GM19397 (cell line): ENCODE results near the gene FUZ.

Source experiments
- ATAC-seq: cut with Tn5 transposase; IDR thresholded peaks from one replicate; pipeline ENCODE4 v1.9.1; 2021; ENCODE audit warnings: mild to moderate bottlenecking, moderate library complexity; ENCODE audit not compliant: unreplicated experiment

Gene FUZ

DNA sequence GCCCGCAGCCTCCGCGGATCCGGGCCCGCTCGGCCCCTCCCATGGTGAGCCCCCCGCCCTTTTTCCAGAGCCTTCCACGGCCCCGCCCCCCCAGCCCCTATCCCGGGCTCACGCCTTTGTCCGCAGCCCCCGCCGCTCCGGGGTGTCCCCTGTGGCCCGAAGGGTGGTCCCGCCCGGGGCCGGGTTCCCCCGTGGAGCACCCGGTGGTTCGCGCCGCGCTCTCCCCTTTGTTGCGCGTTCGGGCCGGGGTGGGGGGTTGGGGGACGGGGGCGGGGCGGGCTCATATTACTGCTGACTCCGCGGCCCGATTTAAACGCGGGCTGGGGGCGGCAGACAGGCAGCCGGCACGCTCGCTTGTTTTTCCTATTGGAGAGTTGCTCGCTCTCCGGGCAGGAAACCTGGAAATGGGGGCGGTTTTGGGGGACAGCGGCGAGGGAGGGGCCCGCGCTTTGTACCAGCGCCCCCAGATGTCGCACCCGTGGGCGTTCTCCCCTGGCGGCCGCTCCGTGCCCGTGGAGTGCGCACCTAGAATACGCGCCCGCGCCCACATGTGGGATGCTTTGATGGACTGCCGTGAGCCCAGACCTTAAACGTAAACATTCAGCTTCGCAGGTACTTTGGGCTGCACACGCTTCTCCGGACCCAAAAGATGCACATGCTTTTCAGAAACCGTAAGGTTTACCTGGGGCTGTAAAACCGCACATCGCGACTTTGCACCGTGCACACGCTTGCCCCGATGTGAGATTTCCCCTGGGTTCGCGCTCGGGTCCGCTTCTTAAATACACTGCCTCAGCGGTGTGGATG, 38.6 kb upstream of the FUZ start:
- ATAC-seq: peak; percentile 13

DNA sequence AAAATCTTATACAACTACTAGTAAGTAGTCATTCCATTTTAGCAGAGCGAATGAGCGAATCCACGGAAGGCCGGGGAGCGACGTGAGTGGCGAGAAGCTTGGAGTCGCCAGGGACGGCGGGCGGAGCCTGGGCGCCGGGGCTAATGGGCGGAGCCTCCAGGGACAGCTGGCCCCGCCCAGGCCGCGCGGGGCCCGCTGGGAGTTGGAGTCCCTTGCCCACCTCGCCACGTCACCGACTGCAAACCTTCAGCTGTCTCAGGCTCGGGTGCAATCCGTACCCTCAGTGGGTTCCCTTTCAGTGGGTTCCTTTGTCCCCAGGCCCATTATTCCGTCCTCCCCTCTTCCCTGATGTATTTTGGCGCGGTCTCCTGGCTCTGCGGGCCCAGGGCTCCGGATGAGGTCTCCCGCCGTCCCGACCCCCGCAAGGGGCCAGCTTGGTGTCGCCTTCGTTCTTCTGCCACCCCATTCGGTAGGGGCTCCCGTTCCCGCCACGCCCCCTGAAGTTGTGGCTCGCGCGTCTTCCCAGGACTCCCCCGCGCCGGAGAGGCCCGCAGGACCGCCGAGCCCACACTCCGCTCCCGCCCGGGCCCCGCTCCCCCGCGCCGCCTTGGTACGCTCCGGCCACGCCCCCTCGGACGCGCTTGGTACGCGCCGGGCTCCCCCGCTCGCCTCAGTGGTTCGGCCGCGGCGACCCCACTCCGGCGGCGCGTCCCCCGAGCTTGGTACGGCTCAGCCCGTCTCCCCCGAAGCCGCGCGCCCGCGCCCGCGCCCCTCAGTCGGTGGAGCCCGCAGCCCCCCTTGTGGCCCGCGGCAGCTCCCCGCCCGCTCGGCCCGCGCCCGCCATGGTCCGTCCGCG, 37.6 kb upstream of the FUZ start, which contains the start of gene PTOV1:
TSS of gene PTOV1 (plus strand) at position 673 of the 856 bp plus-strand sequence.
- ATAC-seq: peak; percentile 73

DNA sequence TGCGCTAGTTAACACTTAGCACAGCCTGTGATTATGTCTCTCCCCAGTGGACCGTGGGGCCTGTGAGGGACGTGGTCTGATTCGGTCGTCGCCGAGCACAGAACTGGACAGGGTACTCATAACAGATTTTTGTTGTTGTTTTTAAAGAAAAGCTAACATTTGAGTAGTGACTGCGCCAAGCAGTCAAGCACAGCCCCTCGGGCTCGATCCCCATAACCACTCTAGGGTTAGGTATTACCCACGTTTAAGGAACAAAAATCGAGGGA, 37.1 kb upstream of the FUZ start:
- no peak for ATAC-seq

DNA sequence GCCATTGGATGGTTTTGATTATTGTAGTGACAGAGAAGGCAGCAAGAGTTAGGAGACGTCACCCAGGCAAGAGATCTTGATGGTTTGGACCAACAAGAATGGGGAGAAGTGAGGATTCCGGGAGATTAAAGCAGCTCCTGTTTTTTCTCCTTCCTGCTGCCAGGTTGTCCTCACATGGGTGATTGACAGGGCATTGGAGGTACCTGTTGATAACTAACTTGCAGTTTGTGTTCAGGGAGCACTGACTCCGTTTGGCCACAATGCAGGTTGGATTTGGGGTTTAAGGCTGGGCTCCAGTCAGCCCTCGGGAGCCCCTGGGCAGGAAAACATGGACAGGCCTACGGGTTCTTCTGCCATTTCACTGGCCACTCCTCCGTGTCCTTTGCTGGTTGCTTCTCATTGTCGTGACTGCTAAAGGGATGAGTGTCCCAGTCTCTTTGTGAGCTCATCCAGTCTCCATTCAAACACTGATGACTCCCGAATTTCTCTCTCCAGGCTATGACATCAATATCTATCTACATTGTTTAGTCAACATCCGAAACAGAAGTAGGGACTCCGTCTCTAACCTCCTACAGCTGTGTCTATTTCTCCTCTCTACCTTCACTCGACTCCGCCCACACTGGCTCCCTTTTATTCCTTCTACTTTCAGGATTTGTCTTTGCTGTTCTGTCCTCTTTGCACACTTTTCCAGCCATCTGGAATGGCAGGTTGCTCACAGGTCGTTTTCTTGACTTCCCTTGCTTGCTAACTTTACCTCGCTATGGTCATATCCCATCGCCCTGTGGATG, 36.5 kb upstream of the FUZ start:
- ATAC-seq: no peak

DNA sequence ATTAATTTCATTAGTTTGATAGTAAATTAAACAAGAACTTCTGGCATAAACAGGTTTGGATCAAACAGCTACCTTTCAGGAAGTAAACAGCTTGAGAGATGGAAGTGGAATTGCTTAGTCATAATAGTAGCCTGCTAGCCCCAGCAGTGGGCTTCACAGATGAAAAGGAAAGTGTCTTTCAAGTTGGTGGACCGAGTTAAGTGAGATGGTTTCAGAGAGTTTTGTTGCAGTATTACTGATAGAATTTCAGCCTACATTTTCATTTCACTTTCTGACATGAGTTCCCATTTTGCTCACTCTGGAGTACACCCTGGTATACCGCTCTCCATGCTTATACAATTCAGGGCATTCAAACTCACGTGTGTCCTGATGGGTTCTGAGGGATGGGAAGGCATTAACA, 35.8 kb upstream of the FUZ start:
- no peak for ATAC-seq

DNA sequence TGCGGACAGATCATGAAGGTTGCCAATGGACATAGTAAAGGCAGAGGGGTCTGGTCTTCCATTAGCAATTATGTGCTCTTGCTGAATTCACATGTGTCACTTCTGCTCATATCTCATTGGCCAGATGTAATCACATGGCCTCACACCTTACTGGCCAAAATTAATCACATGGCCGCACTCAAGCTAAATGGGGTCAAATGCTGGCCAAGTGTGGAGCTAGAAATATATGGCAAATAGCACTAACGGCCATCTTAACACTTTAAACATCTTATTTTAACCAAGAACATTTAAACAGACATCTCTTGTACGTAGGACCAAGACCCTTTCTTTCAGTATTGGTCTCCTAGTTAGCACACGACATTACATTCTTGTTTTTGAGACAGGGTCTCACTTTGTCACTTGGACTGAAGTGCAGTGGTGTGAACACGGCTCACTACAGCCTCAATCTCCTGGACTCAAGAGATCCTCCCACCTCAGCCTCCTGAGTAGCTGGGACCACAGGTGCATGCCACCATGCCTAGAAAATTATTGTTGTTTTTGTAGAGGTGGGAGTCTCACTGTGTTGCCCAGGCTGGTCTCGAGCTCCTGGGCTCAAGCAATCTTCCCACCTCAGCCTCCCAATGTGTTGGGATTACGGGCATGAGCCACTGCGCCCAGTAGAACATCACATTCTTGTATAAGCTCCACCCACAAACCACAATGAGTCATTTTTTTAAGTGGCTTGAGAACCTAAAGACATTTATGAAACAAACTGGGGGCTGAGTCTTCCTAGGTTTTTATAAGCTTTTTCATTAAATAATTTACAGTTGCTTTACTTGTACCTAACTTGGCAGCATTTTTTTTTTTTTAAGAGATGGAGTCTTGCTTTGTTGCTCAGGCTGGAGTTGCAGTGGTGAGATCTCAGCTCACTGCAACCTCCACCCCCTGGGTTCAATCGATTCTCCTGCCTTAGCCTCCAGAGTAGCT, 34.9 kb upstream of the FUZ start:
- no peak for ATAC-seq

DNA sequence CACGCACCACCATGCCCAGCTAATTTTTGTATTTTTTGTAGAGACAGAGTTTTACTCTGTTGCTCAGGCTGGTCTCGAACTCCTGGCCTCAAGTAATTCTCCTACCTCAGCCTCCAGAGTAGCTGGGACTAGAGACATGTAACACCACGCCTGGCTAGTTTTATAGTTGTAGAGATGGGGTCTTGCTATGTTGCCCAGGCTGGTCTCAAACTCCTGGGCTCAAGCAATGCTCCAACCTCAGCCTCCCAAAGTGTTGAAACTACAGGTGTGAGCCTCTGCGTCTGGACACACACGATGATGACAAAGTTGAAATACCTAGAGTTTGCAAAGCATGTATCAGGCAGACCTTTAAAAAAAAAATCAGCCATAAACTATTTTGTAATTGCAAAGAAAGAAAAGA, 33.3 kb upstream of the FUZ start:
- no peak for ATAC-seq

DNA sequence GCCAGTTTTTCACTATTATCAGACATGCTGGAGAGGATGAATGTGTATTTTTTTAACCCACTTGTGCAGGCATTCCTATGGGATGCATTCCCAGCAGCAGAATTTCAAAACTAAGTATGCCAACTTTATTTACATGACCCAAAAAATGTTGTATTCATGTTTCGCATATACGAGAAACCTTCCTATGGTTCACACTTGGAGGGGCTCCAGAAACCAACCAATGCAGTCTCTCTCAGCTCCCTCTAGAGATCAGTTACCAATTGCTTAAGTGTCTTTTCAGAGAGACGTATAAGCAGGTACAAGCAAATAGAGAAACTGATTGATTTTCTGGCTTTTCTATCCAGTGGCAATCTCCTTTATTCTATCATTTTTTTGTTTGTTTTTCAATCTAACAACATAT, 32.3 kb upstream of the FUZ start:
- no peak for ATAC-seq

DNA sequence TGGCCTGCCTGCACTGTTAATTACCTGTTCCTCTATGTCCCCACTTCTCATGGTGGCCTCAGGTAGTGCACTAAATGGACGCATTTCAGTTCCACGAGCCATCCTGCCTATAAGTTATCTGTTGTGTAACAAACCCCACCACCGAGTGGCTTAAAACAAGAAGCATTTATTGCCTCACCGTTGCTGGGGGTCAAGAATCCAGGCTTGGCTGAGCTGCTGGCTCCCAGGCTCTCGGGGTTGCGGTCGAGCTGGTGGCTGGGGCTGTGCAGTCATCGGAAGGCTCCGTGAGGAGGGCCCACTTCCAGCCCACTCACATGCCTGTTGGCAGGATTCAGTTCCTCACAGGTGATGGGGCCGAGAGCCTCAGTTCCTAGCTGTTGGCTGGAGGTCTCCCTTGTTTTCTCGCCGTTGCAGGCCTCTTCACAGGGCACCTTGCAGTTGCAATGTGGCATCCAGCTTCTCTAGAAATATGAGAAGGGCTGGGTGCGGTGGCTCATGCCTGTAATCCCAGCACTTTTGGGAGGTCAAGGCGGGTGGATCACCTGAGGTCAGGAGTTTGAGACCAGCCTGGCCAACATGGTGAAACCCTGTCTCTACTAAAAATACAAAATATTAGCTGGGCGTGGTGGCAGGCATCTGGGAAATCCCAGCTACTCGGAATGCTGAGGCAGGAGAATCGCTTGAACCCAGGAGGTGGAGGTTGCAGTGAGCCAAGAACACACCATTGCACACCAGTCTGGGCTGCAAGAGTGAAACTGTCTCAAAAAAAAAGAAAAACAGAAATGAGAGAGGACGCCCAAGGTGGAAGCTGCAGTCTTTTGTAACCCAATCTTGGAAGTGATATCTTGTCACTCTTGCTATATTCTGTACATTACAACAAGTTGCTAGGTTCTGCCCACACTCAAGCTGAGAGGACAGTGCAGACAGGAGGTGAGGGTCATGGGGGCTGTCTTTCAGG, 31.3 kb upstream of the FUZ start:
- ATAC-seq: no peak

DNA sequence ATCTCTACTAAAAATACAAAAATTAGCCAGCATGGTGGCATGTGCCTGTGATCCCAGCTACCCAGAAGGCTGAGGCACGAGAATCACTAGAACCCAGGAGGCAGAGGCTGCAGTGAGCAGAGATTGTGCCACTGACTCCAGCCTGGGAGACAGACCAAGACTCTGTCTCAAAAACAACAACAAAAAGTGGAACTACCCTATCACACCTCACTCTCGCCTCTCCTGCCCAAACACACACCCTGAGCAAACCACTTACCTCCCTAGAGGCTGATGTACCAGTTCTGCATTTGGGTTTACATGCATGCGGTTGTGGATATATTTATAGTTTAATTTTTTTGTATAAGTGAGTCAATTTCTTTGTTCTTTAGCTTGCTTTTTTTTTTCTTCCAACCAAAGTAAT, 30.2 kb upstream of the FUZ start:
- no peak for ATAC-seq

DNA sequence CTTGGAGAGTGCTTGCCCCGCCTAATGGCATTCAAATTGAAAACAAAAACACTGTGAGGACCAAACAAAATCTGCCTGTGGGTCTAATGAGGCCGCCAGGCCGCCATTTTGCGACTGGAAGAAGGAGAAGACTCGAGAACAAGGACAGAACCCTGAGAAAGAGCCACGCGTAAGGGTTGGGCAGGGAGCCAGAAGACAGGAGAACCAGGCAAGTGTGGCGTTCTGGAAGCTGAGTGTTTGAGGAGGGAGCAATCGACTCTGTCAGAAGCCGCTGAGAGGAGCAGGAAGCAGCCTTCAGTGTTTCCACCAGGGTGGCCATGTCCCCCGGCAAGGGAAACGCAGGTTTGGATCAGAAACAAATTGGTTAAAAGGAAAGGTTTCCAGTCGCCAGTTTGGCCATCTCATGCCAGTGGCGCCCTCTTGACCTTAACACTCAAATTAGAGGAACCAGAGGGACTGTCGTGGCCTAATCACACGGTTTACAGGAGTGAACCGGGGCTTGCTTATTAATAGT, 27.7 kb upstream of the FUZ start:
- no peak for ATAC-seq

DNA sequence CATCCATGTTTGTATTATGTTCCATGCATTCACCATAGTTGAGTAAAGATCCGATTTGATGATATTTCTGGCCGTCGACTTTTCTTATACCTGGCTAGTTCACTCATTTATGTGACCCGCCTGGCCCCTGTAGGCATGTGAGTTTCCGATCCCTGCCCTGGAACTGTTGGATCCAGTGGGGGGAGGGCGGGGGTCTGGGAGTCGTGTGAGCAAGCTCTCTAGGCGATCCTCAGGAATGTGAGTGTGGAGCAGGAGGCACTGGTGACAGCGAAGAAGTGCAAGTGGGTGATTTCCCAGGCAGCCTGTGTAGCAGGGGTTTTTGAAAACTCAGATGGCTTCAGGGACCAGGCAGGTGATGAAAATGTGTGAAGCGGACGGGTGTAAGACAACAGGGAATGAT, 27.2 kb upstream of the FUZ start:
- ATAC-seq: no peak

DNA sequence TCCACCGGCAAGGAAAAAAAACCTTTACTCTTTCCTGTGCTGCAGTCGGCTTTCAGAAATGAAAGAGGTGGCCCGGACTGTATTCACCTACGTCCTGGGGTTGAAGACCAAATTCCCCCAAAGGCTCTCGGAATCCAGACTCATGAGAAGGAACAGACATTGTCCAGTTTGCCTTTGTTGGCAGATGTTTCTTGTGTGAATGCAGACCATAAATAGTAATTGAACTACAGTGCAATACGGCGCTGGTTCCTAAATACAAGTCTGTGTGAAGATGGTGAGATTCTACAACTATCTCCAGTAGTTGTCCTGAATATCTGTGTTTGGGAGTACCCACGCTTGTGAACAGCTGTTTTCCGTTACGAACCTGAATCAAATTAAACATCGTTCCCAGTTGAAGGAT, 26.6 kb upstream of the FUZ start:
- no peak for ATAC-seq

DNA sequence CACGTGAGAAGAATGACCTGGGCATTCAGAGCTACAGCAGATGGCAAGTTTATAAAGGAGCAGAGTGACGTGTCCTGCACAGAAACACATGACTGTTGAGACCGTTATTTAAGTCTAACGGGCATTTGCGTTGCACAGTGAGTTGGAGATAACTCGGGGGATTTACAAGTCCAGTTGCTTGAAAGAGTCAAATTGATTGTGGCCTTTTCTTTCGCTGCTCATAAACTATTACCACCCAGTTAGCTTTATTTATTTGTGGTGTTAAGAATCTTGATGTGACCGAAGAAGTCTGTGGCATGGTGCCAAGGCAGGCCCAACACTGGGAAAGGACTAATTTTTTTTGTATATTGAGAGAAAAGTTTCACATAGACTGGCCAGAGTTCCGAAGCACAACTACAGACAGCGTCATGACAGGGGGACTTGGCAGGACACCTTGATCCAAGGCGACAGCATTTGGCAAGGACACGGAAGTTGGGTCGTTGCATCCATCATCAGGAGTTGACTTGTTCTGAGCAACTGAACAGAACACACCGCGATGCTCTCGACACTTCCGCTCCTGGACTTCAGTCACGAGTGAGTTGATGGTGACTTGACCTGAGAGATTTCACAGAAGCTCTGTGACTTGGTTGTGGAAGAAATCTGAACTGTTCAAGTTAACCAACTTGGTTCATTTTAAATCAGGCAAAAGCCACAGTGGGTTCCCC, 25.9 kb upstream of the FUZ start:
- ATAC-seq: no peak

DNA sequence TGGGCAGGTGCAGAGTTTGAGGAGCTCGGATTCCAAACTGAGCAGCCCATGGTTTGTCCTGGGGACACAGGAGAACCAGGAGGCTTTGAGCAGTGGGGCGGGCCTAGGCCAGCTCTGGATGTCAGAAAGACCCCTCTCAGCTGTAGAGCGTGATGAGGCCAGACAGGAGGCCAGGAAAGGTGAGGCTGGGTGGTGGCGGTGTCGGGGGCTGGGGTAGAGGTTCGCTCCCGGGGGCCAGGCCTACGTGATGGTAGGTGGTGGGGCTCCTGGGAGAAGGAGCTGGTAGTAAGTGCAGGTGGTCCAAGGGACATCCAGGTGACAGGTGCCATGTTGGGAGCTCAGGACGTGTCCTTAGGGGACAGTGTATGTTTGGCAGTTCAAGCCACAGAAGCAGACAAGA, 24.3 kb upstream of the FUZ start:
- ATAC-seq: no peak

DNA sequence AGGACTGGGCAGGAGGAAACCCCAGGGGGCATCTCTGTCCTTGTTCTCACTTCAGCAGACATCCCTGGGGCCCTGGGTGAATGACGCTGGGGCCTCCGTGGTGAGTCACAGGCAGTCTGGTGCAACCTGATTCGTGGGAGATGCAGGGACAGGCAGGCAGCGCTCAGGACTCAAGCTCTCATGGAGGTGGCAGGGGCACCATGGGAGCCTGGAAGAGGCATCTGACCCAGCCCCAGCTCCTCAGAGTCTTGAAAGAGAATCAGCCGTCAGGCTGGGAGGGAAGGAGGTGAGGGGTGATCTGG, 23.9 kb upstream of the FUZ start:
- ATAC-seq: no peak

DNA sequence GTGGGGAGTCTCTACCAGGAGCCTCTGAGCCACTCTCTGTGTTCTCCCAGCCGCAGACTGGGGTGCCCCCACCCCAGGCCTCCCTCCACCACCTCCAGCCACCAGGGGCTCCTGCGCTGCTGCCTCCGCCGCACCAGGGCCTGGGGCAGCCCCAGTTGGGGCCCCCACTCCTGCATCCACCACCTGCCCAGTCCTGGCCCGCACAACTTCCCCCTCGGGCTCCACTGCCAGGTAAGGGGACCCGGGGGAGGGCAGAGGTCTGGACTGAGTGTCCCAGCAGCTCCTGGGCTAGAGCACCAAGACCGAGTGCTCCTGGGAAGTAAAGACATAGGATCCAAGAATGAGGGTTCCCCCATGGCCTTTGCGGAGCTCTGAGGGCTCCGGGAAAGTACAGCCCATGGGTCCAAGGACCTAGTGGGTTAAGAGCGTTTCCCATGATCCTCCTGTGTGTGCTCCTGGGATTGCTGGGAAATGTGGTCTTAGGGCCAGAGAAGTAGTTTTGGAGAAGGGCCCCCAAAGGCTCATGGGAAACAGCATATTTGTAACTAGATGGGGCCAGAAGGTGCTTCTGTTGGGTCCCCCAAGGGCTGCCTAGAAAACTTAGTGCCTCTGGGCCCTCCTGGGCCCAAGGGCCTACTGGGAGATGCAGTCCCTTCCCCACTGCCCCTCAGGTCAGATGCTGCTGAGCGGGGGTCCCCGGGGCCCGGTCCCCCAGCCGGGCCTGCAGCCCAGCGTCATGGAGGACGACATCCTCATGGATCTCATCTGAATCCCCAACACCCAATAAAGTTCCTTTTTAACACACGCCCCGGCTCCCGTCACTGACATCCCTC, 23.3 kb upstream of the FUZ start:
- ATAC-seq: no peak

DNA sequence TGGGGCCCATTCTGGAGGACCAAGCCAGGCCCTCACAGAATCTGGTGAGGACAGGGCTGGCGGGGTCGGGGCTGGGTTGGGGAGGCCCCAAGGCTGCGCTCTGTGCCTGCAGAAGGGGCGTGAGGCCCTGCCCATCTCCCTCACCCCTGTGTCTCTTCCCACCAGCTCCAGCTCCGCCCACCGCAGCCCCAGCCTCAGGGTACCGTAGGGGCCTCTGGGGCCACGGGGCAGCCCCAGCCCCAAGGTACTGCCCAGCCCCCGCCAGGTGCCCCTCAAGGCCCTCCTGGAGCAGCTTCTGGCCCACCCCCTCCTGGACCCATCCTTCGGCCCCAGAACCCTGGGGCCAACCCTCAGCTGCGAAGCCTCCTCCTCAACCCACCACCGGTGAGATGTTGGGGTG, 22.5 kb upstream of the FUZ start:
- ATAC-seq: no peak
